ENCODE measurements around the gene ZFPL1.

The ZFPL1 gene

DNA sequence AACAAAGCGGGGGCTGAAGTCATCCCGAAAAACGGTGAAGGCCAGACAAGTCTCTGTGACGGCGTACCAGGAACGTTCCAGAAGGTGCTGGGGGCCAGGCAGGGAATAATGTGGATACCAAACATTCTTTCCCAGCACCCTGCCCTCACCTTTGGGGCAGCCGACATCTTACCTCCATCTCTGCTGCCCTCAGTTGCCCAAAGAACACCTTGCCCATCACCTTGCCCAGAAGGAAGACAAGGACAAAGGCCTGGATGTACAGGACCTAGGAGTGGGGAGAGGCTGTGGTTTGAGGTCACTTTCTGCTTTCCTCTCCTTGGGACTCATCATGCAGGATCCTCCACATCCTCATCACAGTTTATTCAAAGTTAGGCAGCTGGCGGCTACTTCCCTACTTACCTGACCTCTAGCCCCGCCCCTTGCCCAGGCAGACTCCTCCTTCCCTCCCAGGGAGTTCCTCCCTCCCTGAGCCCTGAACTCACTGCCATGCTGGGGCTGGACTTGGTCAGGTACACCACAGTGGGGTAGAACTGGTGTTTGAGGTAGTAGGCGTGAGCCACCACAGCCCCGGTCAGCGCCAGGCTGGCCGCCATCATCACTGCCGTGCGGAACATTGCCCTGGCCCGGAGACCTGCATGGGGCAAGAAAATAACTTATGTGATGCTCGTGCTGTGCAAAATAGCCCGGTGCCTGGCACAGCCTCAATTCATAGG, 49.1 kb downstream of the ZFPL1 start:
- Histone ChIP-seq H3K27ac (ENCODE audit: low read depth, low read length) (no peak overlapping the region), H3K9ac (ENCODE audit: low read length) (peak overlapping the region; percentile 100), H3K9me3 (ENCODE audit: control insufficient read depth, insufficient read depth, low read depth, low read length) (no peaks in the 10 kb centered on the region), H3K36me3 (ENCODE audit: control insufficient read depth, insufficient read depth, low read length) (peaks cover 47% of the 10 kb centered on the region), H3K27me3 (ENCODE audit: control insufficient read depth, insufficient read depth, low read length) (no peaks in the 10 kb centered on the region), H3K4me1 (ENCODE audit: control insufficient read depth, insufficient read depth, low read length) (peaks cover 17% of the 10 kb centered on the region), H3K4me3 (ENCODE audit: low read depth, low read length) (peak overlapping the region; percentile 97)

DNA sequence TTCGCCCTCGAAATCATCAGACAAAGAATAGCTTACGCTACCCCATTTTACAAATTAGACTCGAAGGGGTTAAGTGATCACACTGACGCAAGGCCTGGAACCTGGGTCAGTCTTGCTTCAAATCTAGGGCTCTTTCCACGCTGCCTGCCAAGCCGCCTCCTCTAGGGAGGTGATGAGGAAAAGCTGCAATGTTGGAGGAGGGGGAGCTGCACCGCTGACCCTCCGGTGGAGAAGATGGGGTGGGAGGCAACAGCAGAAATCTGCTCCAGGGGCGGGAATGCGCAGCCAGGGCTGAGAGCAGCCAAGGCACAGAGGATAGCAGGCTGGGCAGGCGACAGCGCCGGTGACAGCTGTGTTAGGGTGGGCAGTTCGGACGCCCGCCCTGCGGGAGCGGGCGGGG, 49.7 kb downstream of the ZFPL1 start:
- H3K9ac ChIP-seq (ENCODE audit: low read length), result peak overlapping the region; percentile 100

DNA sequence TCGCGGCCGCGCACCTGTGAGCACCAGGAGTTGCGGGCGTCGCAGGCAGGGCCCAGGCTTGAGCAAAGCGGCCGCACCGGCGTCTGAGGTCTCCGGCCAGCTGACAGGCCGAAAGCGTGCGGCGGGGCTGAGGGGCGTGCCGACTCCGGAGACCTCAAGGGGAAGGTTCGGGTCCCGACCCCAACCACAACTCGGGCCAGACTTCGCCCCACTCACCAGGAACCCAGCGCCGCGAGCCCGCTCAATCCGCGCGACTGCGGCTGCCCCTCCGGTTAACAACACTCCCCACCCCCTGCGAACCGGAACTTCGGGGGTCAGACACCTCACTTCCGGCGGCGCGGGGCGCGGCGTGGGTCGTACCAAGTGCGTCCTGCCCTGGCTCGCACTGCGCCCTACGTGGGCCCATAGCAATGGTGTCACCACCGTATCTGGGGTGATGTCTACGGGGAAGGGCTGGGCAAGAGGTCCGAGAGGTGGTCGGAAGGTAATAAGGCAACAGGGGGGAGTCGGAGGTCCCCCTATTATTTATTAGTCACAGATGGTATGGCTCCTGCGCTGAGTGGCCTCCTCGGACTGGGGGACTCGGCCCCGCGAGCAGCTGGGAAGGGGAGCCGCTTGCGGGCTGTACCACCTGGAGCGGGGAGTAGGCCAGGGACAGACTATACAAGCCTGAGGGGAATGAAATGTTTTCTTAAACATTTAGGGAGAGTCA, 50.4 kb downstream of the ZFPL1 start, which contains the start of gene SYVN1:
Gene SYVN1 (minus strand): TSS at position 280 of the 712 bp plus-strand sequence. CDS start 918 bp downstream, outside the sequence.
- peak within 1 kb of the TSS; percentile 100 for H3K9ac ChIP-seq (ENCODE audit: low read length)
- no peaks in the 10 kb centered on the region for H3K27me3 ChIP-seq (ENCODE audit: control insufficient read depth, insufficient read depth, low read length)
- H3K27ac ChIP-seq (ENCODE audit: low read depth, low read length), result peak within 1 kb of the TSS; percentile 99
- no peaks in the 10 kb centered on the region for H3K9me3 ChIP-seq (ENCODE audit: control insufficient read depth, insufficient read depth, low read depth, low read length)
- peaks cover 35% of the 10 kb centered on the region for H3K36me3 ChIP-seq (ENCODE audit: control insufficient read depth, insufficient read depth, low read length)
- peak within 1 kb of the TSS; percentile 97 for H3K4me3 ChIP-seq (ENCODE audit: low read depth, low read length)
- peaks cover 17% of the 10 kb centered on the region for H3K4me1 ChIP-seq (ENCODE audit: control insufficient read depth, insufficient read depth, low read length)

More for the DNA sequence above, 49.7 kb downstream of the ZFPL1 start:
- no peaks in the 10 kb centered on the region for H3K27me3 ChIP-seq (ENCODE audit: control insufficient read depth, insufficient read depth, low read length)
- H3K9me3 ChIP-seq (ENCODE audit: control insufficient read depth, insufficient read depth, low read depth, low read length), result no peaks in the 10 kb centered on the region
- peaks cover 17% of the 10 kb centered on the region for H3K4me1 ChIP-seq (ENCODE audit: control insufficient read depth, insufficient read depth, low read length)
- no peak overlapping the region for H3K27ac ChIP-seq (ENCODE audit: low read depth, low read length)
- peaks cover 42% of the 10 kb centered on the region for H3K36me3 ChIP-seq (ENCODE audit: control insufficient read depth, insufficient read depth, low read length)
- peak overlapping the region; percentile 97 for H3K4me3 ChIP-seq (ENCODE audit: low read depth, low read length)

DNA sequence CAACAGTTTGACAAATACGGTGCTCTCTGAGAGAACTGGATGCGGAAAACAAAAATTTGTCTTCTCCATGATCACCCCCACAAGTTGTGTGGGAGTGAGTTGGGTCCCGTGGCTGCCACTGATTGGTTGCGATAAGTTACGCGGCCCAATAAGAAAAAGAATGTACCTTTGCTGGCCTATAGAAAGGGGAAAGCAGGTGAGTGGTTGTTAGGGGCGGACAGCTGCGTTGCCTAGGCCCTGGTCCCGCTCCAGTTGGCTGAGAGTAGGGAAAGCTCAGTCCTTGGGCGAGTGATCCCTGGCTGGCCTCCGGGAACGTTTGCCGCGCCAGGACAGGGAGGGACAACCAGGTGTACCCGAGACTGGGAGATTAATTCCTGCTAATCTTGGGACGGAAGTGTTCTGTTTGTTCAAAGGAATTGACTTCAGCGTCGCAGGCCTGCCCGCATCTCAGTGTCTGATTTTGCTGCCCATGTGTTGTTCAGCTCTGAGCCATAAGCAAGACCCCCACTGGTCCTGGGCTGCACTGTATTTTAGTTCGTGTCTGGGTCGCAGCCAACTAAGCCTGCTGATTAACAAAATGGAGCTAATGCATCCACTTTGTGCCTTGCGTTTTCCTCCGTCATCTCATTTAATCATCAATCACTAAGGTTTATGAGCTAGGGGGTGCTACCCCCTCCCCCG, 51.1 kb downstream of the ZFPL1 start:
- Histone ChIP-seq H3K9ac (ENCODE audit: low read length) (peak overlapping the region; percentile 100), H3K4me1 (ENCODE audit: control insufficient read depth, insufficient read depth, low read length) (peaks cover 17% of the 10 kb centered on the region), H3K27ac (ENCODE audit: low read depth, low read length) (peak overlapping the region; percentile 99)

DNA sequence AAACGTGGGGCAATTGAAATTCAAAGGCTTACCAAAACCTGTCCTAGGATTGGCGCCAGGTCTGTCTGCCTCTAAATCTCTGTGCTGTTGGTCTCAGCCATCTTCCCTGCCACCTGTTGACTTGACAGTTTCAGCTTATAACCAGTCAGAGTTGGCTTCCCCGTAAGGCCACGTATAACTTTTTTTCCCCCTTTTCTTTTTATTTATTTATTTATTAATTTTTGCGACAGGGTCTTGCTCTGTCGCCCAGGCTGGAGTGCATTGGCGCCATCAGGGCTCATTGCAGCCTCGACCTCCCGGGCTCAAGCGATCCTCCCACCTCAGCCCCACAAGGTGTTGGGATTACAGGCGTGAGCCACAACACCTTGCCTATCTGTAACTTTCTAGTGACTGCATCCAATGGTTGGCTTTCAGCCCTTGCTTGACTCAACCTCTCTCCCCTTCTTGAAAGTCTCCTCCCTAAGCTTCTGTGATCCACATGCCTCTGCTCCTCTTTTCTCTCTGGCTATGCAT, 51.7 kb downstream of the ZFPL1 start:
- Histone ChIP-seq H3K9me3 (ENCODE audit: control insufficient read depth, insufficient read depth, low read depth, low read length) (no peaks in the 10 kb centered on the region), H3K27me3 (ENCODE audit: control insufficient read depth, insufficient read depth, low read length) (no peaks in the 10 kb centered on the region; the same call in 1 of the 2 replicates), H3K27ac (ENCODE audit: low read depth, low read length) (no peak overlapping the region), H3K36me3 (ENCODE audit: control insufficient read depth, insufficient read depth, low read length) (peaks cover 24% of the 10 kb centered on the region), H3K4me1 (ENCODE audit: control insufficient read depth, insufficient read depth, low read length) (peaks cover 17% of the 10 kb centered on the region), H3K9ac (ENCODE audit: low read length) (peak overlapping the region; percentile 100), H3K4me3 (ENCODE audit: low read depth, low read length) (peak overlapping the region; percentile 97)

More for the DNA sequence above, 51.1 kb downstream of the ZFPL1 start:
- Histone ChIP-seq H3K9me3 (ENCODE audit: control insufficient read depth, insufficient read depth, low read depth, low read length) (no peaks in the 10 kb centered on the region), H3K4me3 (ENCODE audit: low read depth, low read length) (peak overlapping the region; percentile 97), H3K36me3 (ENCODE audit: control insufficient read depth, insufficient read depth, low read length) (peaks cover 28% of the 10 kb centered on the region), H3K27me3 (ENCODE audit: control insufficient read depth, insufficient read depth, low read length) (no peaks in the 10 kb centered on the region)

DNA sequence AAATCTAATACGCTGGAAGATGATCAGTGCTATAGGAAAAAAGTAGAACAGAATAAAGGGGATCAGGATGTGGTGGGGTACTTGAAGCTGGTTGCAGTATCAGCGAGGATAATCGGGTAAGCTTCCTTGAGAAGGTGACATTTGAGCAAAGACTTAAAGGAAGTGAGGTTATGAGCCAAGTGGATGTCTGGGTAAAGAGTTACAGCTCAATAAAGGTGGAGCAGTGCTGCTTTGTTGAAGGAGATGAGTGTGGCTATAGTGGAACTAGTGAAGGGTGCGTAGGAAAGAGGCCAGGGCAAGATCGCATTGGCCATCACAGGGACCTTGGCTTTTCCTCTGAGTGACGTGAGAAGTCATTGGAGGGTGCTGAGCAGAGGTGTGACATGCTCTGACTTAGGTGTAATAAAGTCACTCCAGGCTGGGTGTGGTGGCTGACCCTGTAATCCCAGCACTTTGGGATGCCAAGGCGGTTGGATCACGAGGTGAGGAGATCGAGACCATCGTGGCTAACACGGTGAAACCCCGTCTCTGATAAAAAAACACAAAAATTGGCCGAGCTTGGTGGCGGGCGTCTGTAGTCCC, 52.6 kb downstream of the ZFPL1 start:
- Histone ChIP-seq H3K9me3 (ENCODE audit: control insufficient read depth, insufficient read depth, low read depth, low read length) (no peaks in the 10 kb centered on the region), H3K4me3 (ENCODE audit: low read depth, low read length) (no peak overlapping the region), H3K27me3 (ENCODE audit: control insufficient read depth, insufficient read depth, low read length) (no peaks in the 10 kb centered on the region; the same call in 1 of the 2 replicates), H3K9ac (ENCODE audit: low read length) (no peak overlapping the region), H3K36me3 (ENCODE audit: control insufficient read depth, insufficient read depth, low read length) (peaks cover 15% of the 10 kb centered on the region), H3K27ac (ENCODE audit: low read depth, low read length) (no peak overlapping the region), H3K4me1 (ENCODE audit: control insufficient read depth, insufficient read depth, low read length) (peaks cover 17% of the 10 kb centered on the region)

Measured in HUES6 (cell line).